GM21529 (cell line): ENCODE data around the gene EEA1.
"Not testable (repeated sequence)": the region's sequence is repeated elsewhere in the genome, so short reads cannot be mapped to it uniquely, and the experiment has no call there.

Experiments used
- ATAC-seq: cut with Tn5 transposase; IDR thresholded peaks from one replicate; pipeline ENCODE4 v1.9.1; 2021; ENCODE audit not compliant: unreplicated experiment

EEA1 gene

GRCh38 chr12:92756898-92757596 lies 172.0 kb downstream of the EEA1 start:
- ATAC-seq: no peak

- no peak for ATAC-seq
These were observed 174.9 kb downstream of the EEA1 start for GRCh38 chr12:92753976-92754885.

- ATAC-seq: not testable (repeated sequence)
These were observed 179.4 kb downstream of the EEA1 start for GRCh38 chr12:92749691-92750090.

- no peak for ATAC-seq
These were observed 181.9 kb downstream of the EEA1 start for GRCh38 chr12:92747151-92747550.

- ATAC-seq: no peak
These were observed 183.1 kb downstream of the EEA1 start for GRCh38 chr12:92745856-92746550.

GRCh38 chr12:92743026-92743425 lies 186.1 kb downstream of the EEA1 start:
- no peak for ATAC-seq

GRCh38 chr12:92740411-92740810 lies 188.7 kb downstream of the EEA1 start:
- no peak for ATAC-seq

GRCh38 chr12:92739113-92739512 lies 190.0 kb downstream of the EEA1 start:
- no peak for ATAC-seq

GRCh38 chr12:92737855-92738850 lies 190.9 kb downstream of the EEA1 start:
- ATAC-seq: no peak

- no peak for ATAC-seq
These were observed 192.5 kb downstream of the EEA1 start for GRCh38 chr12:92736605-92737004.

GRCh38 chr12:92735131-92735721 lies 193.9 kb downstream of the EEA1 start:
- no peak for ATAC-seq

GRCh38 chr12:92733661-92734060 lies 195.4 kb downstream of the EEA1 start:
- ATAC-seq: no peak

GRCh38 chr12:92733181-92733580 lies 195.9 kb downstream of the EEA1 start:
- ATAC-seq: no peak

- no peak for ATAC-seq
These were observed 196.4 kb downstream of the EEA1 start for GRCh38 chr12:92732716-92733115.

GRCh38 chr12:92732216-92732615 lies 196.9 kb downstream of the EEA1 start:
- ATAC-seq: no peak

- ATAC-seq: no peak
These were observed 198.3 kb downstream of the EEA1 start for GRCh38 chr12:92730758-92731157.

GRCh38 chr12:92729773-92730305 lies 199.3 kb downstream of the EEA1 start:
- no peak for ATAC-seq

- ATAC-seq: no peak
These were observed 202.2 kb downstream of the EEA1 start for GRCh38 chr12:92726850-92727249.

- no peak for ATAC-seq
These were observed 206.2 kb downstream of the EEA1 start for GRCh38 chr12:92722897-92723296.

GRCh38 chr12:92721656-92722055 lies 207.4 kb downstream of the EEA1 start:
- no peak for ATAC-seq
